ENCODE measurements around the gene ADH4.
"Not testable (repeated sequence)": the region's sequence is repeated elsewhere in the genome, so short reads cannot be mapped to it uniquely, and the experiment has no call there.

Gene ADH4

DNA sequence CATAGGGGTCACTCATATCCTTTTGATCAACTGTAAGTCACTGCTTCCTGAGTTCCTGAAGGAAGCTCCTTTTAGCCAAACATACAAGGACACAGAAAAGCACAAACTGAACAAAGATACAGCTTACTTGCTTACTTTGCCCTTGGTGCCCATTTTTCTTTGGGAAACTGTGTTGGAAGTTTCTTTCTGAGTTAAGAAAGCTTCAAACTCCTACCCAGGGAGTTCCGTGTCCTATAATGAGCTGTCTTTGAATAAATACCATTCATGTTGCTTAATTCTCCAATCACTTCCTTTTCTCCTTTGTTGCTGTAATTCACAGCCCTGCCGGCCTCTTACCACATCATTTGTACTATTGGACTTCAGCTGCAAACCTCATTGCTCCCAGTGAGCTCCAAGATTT lies at the start of gene ADH4:
Gene ADH4, minus strand, starts transcription at position 228 of the 400 bp plus-strand sequence. Its CDS starts 75 bp downstream, at position 153.
- H3K79me2 ChIP-seq (ENCODE audit: insufficient read depth, low read length) = no peaks in the 10 kb centered on the region
- no peak within 1 kb of the TSS for H2AFZ ChIP-seq (ENCODE audit: low read depth, low read length, severe bottlenecking)
- no peak for TF ChIP-seq EZH2phosphoT487 (conservative IDR thresholded peaks at IDR 0.05; ENCODE audit: low read length)
- TF ChIP-seq, protein P1, sequence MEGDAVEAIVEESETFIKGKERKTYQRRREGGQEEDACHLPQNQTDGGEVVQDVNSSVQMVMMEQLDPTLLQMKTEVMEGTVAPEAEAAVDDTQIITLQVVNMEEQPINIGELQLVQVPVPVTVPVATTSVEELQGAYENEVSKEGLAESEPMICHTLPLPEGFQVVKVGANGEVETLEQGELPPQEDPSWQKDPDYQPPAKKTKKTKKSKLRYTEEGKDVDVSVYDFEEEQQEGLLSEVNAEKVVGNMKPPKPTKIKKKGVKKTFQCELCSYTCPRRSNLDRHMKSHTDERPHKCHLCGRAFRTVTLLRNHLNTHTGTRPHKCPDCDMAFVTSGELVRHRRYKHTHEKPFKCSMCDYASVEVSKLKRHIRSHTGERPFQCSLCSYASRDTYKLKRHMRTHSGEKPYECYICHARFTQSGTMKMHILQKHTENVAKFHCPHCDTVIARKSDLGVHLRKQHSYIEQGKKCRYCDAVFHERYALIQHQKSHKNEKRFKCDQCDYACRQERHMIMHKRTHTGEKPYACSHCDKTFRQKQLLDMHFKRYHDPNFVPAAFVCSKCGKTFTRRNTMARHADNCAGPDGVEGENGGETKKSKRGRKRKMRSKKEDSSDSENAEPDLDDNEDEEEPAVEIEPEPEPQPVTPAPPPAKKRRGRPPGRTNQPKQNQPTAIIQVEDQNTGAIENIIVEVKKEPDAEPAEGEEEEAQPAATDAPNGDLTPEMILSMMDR (IDR thresholded peaks at IDR 0.05; ENCODE audit: insufficient read depth, low read length, poor library complexity, severe bottlenecking) = no peak
- no peak within 1 kb of the TSS for H3K27ac ChIP-seq (ENCODE audit: low read depth, low read length)
- no peak within 1 kb of the TSS for H3K4me2 ChIP-seq (ENCODE audit: low read depth, low read length, poor library complexity, severe bottlenecking)
- H3K9ac ChIP-seq (ENCODE audit: low read length) = no peak within 1 kb of the TSS
- H3K27me3 ChIP-seq (ENCODE audit: low read length) = no peaks in the 10 kb centered on the region
- H3K4me3 ChIP-seq (ENCODE audit: insufficient read depth, low read length, poor library complexity, severe bottlenecking) = no peak within 1 kb of the TSS
- no peaks in the 10 kb centered on the region for H3K9me3 ChIP-seq (ENCODE audit: insufficient read depth, low read length)
- no peaks in the 10 kb centered on the region for H3F3A ChIP-seq (ENCODE audit: insufficient read depth)
- no peaks in the 10 kb centered on the region for H3K9me2 ChIP-seq (replicated peaks; ENCODE audit: insufficient read depth, low read length)
- H4K20me1 ChIP-seq (ENCODE audit: low read depth, low read length) = no peaks in the 10 kb centered on the region
- H3K36me3 ChIP-seq (ENCODE audit: low read length) = no peaks in the 10 kb centered on the region

DNA sequence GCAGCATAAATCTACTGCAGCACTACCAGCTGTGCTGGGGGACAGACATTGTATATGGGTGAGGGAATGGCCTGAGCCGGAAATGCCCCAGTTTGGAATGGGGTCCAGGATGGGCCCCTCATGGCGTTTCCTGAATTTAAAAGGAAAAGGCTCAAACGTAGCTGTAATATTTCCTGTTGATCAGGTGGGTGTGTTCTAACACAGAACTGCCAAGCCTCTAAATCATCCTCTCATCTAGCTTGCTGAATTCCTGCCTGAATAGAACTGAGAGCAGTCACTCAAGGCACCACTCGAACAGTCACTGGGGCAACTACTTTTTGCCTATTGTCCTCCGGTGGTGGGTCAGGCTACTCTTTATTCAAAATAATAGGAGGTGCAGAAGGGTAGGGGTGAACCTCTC lies 46.2 kb upstream of the ADH4 start:
- Histone ChIP-seq H3K4me2 (ENCODE audit: low read depth, low read length, poor library complexity, severe bottlenecking) (no peak overlapping the region), H3F3A (ENCODE audit: insufficient read depth) (no peaks in the 10 kb centered on the region), H3K27me3 (ENCODE audit: low read length) (no peaks in the 10 kb centered on the region), H3K27ac (ENCODE audit: low read depth, low read length) (no peak overlapping the region), H3K4me3 (ENCODE audit: insufficient read depth, low read length, poor library complexity, severe bottlenecking) (no peak overlapping the region), H3K9ac (ENCODE audit: low read length) (no peak overlapping the region), H3K9me3 (ENCODE audit: insufficient read depth, low read length) (no peaks in the 10 kb centered on the region), H3K9me2 (replicated peaks; ENCODE audit: insufficient read depth, low read length) (no peaks in the 10 kb centered on the region), H4K20me1 (ENCODE audit: low read depth, low read length) (no peaks in the 10 kb centered on the region), H2AFZ (ENCODE audit: low read depth, low read length, severe bottlenecking) (no peak overlapping the region), H3K36me3 (ENCODE audit: low read length) (no peaks in the 10 kb centered on the region), H3K79me2 (ENCODE audit: insufficient read depth, low read length) (no peaks in the 10 kb centered on the region)
- TF ChIP-seq, protein P1 (IDR thresholded peaks at IDR 0.05; ENCODE audit: insufficient read depth, low read length, poor library complexity, severe bottlenecking) = no peak
- no peak for TF ChIP-seq EZH2phosphoT487 (conservative IDR thresholded peaks at IDR 0.05; ENCODE audit: low read length)

DNA sequence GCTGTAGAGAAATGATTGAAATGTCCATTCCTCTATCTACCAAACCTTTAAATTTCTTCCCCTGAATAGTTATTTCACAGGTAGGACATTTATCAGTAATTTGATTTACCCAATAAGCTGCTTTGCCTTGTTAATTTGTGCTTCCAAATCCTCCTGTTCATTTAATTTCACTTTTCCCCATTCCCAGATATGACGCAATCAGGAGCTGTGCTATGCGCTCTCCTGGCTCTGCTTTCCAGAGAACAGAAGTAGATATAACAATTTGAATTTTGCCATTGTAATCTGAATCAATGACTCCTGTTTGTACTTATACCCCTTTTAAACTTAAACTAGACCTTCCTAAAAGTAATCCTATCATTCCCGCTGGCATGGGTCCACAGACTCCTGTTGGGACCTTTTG lies 45.8 kb upstream of the ADH4 start:
- H3K4me3 ChIP-seq (ENCODE audit: insufficient read depth, low read length, poor library complexity, severe bottlenecking); H3K9ac ChIP-seq (ENCODE audit: low read length); H3K79me2 ChIP-seq (ENCODE audit: insufficient read depth, low read length); H3F3A ChIP-seq (ENCODE audit: insufficient read depth); H2AFZ ChIP-seq (ENCODE audit: low read depth, low read length, severe bottlenecking); H3K27ac ChIP-seq (ENCODE audit: low read depth, low read length); H3K4me2 ChIP-seq (ENCODE audit: low read depth, low read length, poor library complexity, severe bottlenecking); H3K9me3 ChIP-seq (ENCODE audit: insufficient read depth, low read length); H3K9me2 ChIP-seq (replicated peaks; ENCODE audit: insufficient read depth, low read length); H3K36me3 ChIP-seq (ENCODE audit: low read length); H4K20me1 ChIP-seq (ENCODE audit: low read depth, low read length); H3K27me3 ChIP-seq (ENCODE audit: low read length): not testable (repeated sequence)

DNA sequence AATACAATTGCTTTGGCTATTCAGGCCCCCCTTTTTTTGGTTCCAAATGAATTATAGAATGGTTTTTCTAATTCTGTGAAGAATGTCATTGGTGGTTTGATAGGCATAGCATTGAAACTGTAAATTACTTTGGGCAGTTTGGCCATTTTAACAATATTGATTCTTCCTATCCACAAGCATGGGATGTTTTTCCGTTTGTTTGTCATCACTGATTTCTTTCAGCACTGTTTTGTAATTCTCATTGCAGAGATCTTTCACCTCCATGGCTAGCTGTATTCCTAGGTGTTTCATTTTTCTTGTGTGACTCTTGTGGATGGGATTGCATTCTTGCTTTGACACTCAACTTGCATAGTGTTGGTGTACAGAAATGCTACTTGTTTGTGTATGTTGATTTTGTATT lies 41.9 kb upstream of the ADH4 start:
- H3K27me3 ChIP-seq (ENCODE audit: low read length) = no peaks in the 10 kb centered on the region
- H3K4me2 ChIP-seq (ENCODE audit: low read depth, low read length, poor library complexity, severe bottlenecking) = no peak overlapping the region
- no peak overlapping the region for H2AFZ ChIP-seq (ENCODE audit: low read depth, low read length, severe bottlenecking)
- H3F3A ChIP-seq (ENCODE audit: insufficient read depth) = no peaks in the 10 kb centered on the region
- TF ChIP-seq EZH2phosphoT487 (conservative IDR thresholded peaks at IDR 0.05; ENCODE audit: low read length) = no peak
- TF ChIP-seq, protein P1 (IDR thresholded peaks at IDR 0.05; ENCODE audit: insufficient read depth, low read length, poor library complexity, severe bottlenecking) = no peak
- no peaks in the 10 kb centered on the region for H3K79me2 ChIP-seq (ENCODE audit: insufficient read depth, low read length)
- no peak overlapping the region for H3K9ac ChIP-seq (ENCODE audit: low read length)
- H4K20me1 ChIP-seq (ENCODE audit: low read depth, low read length) = no peaks in the 10 kb centered on the region
- no peaks in the 10 kb centered on the region for H3K9me2 ChIP-seq (replicated peaks; ENCODE audit: insufficient read depth, low read length)
- no peak overlapping the region for H3K27ac ChIP-seq (ENCODE audit: low read depth, low read length)
- no peak overlapping the region for H3K4me3 ChIP-seq (ENCODE audit: insufficient read depth, low read length, poor library complexity, severe bottlenecking)
- no peaks in the 10 kb centered on the region for H3K9me3 ChIP-seq (ENCODE audit: insufficient read depth, low read length)
- H3K36me3 ChIP-seq (ENCODE audit: low read length) = no peaks in the 10 kb centered on the region
